Astrocyte (in vitro differentiated cells and primary cell): Measurements from ENCODE around the gene RHOC. TPM values are rescaled to one million over a fixed set of nuclear protein-coding genes. Genes with fewer than 3 reads are reported as not detected.

Experiments used
- DNase-seq: peaks from one replicate; pipeline ENCODE4 v3.0.0-alpha.2; 2010; ENCODE audit warnings: low read depth
- FAIRE-seq: peaks from 2 replicates; lab custom pipeline; 2011; peaks lifted over from hg19 to GRCh38; lab: Jason Lieb, UNC
- H2AFZ ChIP-seq: 2 replicates; pipeline ENCODE4 v1.6.0; 2012; ENCODE audit warnings: low read depth, low read length, inconsistent platforms
- H3K27ac ChIP-seq: 2 replicates; pipeline ENCODE4 v1.5.1; 2011; ENCODE audit warnings: low read depth, low read length, inconsistent platforms
- H3K27me3 ChIP-seq: 2 replicates; pipeline ENCODE4 v1.6.0; 2011; ENCODE audit warnings: low read length, inconsistent platforms; ENCODE audit not compliant: insufficient read depth
- H3K36me3 ChIP-seq: 2 replicates; pipeline ENCODE4 v1.5.1; 2011; ENCODE audit warnings: low read length, inconsistent platforms; ENCODE audit not compliant: insufficient read depth
- H3K4me1 ChIP-seq: 2 replicates; pipeline ENCODE4 v1.5.1; 2011; ENCODE audit warnings: low read length, inconsistent platforms; ENCODE audit not compliant: insufficient read depth
- H3K4me2 ChIP-seq: 2 replicates; pipeline ENCODE4 v1.6.0; 2012; ENCODE audit warnings: low read length, inconsistent platforms
- H3K4me3 ChIP-seq: 2 replicates; pipeline ENCODE4 v1.5.1; 2011; ENCODE audit warnings: low read depth, mild to moderate bottlenecking, low read length, inconsistent platforms; ENCODE audit not compliant: insufficient read depth
- H3K79me2 ChIP-seq: 2 replicates; pipeline ENCODE4 v1.6.0; 2012; ENCODE audit warnings: mild to moderate bottlenecking, low read length, inconsistent platforms; ENCODE audit not compliant: insufficient read depth
- H3K9ac ChIP-seq: 2 replicates; pipeline ENCODE4 v1.6.0; 2012; ENCODE audit warnings: mild to moderate bottlenecking, low read length, inconsistent platforms
- H3K9me3 ChIP-seq: 2 replicates; pipeline ENCODE4 v1.5.1; 2012; ENCODE audit warnings: low read depth, mild to moderate bottlenecking, low read length, inconsistent platforms; ENCODE audit not compliant: insufficient read depth
- H4K20me1 ChIP-seq: 2 replicates; pipeline ENCODE4 v1.6.0; 2012; ENCODE audit warnings: low read length, inconsistent platforms; ENCODE audit not compliant: insufficient read depth
- H3K27ac Mint-ChIP-seq: one replicate; pipeline ENCODE4 v1.8.0; 2021; ENCODE audit warnings: mild to moderate bottlenecking, mixed read lengths; ENCODE audit not compliant: unreplicated experiment
- H3K27me3 Mint-ChIP-seq: one replicate; pipeline ENCODE4 v1.8.0; 2021; ENCODE audit warnings: low read depth, mixed read lengths; ENCODE audit not compliant: unreplicated experiment
- H3K36me3 Mint-ChIP-seq: one replicate; pipeline ENCODE4 v1.8.0; 2021; ENCODE audit warnings: low read depth, mixed read lengths; ENCODE audit not compliant: unreplicated experiment
- H3K4me1 Mint-ChIP-seq: one replicate; pipeline ENCODE4 v1.8.0; 2021; ENCODE audit warnings: low read depth, mixed read lengths; ENCODE audit not compliant: unreplicated experiment
- H3K4me3 Mint-ChIP-seq: one replicate; pipeline ENCODE4 v1.8.0; 2021; ENCODE audit warnings: mild to moderate bottlenecking, moderate library complexity, mixed read lengths; ENCODE audit not compliant: unreplicated experiment
- H3K9me3 Mint-ChIP-seq: one replicate; pipeline ENCODE4 v1.8.0; 2021; ENCODE audit warnings: mild to moderate bottlenecking, mixed read lengths; ENCODE audit not compliant: unreplicated experiment
- EZH2 ChIP-seq: IDR thresholded peaks from 2 replicates; pipeline ENCODE4 v1.6.1; 2012; ENCODE audit warnings: mild to moderate bottlenecking, low read length, inconsistent platforms; ENCODE audit not compliant: insufficient read depth
- total RNA-seq: library from RNA; stranded (reverse); gene quantifications from 2 replicates; pipeline ENCODE4 v1.2.1, GENCODE V29; 2021
- TF ChIP-seq, protein P1 (sequence below): IDR thresholded peaks from 2 replicates; pipeline ENCODE4 v1.5.1; 2011; ENCODE audit warnings: low read depth, mild to moderate bottlenecking, inconsistent platforms, low read length, moderate library complexity; ENCODE audit not compliant: insufficient read depth

Gene RHOC
- total RNA-seq, 1 donor from 2014 or later = 657 TPM

DNA sequence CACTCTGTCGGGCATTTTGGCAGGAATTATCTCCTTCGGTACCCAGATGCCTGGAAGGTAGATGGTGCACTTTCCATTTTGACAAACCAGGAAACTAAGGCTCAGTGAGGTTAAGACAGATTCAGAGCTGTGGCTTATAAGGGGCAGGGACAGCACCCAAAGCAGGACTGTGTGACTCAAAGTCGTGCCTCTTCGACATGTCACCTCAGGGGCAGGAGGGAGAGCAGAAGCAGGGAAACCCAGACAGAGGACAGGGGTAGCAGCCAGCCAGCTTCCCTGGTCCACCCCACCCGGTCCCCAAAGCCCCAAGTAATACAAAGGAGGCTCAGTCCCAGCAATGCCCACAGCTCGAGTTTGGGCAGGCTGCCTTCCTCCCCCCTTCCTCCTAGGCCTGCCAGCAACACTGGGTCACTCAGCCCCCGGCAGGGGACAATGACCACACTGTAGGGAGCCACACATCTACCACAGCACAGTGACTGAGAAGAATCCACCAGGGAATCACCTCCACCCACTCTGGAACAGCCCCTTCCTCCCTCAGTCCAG lies 2.5 kb downstream of the RHOC start:
- Histone ChIP-seq H3K4me3 (peak overlapping the region; percentile 85), H4K20me1 (peaks cover 40% of the 10 kb centered on the region), H3K4me1 (peaks cover 66% of the 10 kb centered on the region), H2AFZ (no peak overlapping the region), H3K27me3 (no peaks in the 10 kb centered on the region), H3K79me2 (peaks cover 50% of the 10 kb centered on the region), H3K9ac (peak overlapping the region; percentile 89), H3K4me2 (peak overlapping the region; percentile 91), H3K27ac (peak overlapping the region; percentile 78), H3K9me3 (no peaks in the 10 kb centered on the region), H3K36me3 (peaks cover 14% of the 10 kb centered on the region)
- no peaks in the 10 kb centered on the region for H3K27me3 Mint-ChIP-seq
- TF ChIP-seq EZH2 = no peak
- TF ChIP-seq, protein P1, sequence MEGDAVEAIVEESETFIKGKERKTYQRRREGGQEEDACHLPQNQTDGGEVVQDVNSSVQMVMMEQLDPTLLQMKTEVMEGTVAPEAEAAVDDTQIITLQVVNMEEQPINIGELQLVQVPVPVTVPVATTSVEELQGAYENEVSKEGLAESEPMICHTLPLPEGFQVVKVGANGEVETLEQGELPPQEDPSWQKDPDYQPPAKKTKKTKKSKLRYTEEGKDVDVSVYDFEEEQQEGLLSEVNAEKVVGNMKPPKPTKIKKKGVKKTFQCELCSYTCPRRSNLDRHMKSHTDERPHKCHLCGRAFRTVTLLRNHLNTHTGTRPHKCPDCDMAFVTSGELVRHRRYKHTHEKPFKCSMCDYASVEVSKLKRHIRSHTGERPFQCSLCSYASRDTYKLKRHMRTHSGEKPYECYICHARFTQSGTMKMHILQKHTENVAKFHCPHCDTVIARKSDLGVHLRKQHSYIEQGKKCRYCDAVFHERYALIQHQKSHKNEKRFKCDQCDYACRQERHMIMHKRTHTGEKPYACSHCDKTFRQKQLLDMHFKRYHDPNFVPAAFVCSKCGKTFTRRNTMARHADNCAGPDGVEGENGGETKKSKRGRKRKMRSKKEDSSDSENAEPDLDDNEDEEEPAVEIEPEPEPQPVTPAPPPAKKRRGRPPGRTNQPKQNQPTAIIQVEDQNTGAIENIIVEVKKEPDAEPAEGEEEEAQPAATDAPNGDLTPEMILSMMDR = no peak
- H3K4me3 Mint-ChIP-seq = peak overlapping the region; percentile 92
- H3K4me1 Mint-ChIP-seq = peaks cover 46% of the 10 kb centered on the region
- peaks cover 2% of the 10 kb centered on the region for H3K9me3 Mint-ChIP-seq
- no peak for FAIRE-seq
- peaks cover 16% of the 10 kb centered on the region for H3K36me3 Mint-ChIP-seq
- peak overlapping the region; percentile 96 for H3K27ac Mint-ChIP-seq
- no peak for DNase-seq

GRCh38 chr1:112703706-112704105 lies 3.2 kb downstream of the RHOC start:
- TF ChIP-seq EZH2 = no peak
- TF ChIP-seq, protein P1 = no peak
- FAIRE-seq = no peak
- peak overlapping the region; percentile 92 for H3K4me3 Mint-ChIP-seq

More at GRCh38 chr1:112703706-112704105, 3.2 kb downstream of the RHOC start:
- Histone ChIP-seq H3K4me2 (peak overlapping the region; percentile 91), H3K9ac (peak overlapping the region; percentile 89), H3K4me1 (peaks cover 67% of the 10 kb centered on the region), H3K27ac (no peak overlapping the region), H2AFZ (no peak overlapping the region), H3K4me3 (no peak overlapping the region), H3K79me2 (peaks cover 50% of the 10 kb centered on the region), H3K9me3 (no peaks in the 10 kb centered on the region), H3K36me3 (peaks cover 17% of the 10 kb centered on the region), H3K27me3 (no peaks in the 10 kb centered on the region), H4K20me1 (peaks cover 40% of the 10 kb centered on the region)
- H3K4me1 Mint-ChIP-seq = peaks cover 54% of the 10 kb centered on the region
- H3K36me3 Mint-ChIP-seq = peaks cover 18% of the 10 kb centered on the region
- no peaks in the 10 kb centered on the region for H3K27me3 Mint-ChIP-seq
- H3K27ac Mint-ChIP-seq = peak overlapping the region; percentile 96
- H3K9me3 Mint-ChIP-seq = no peaks in the 10 kb centered on the region
- no peak for DNase-seq
